ENCODE measurements around the gene HOXD4. TPM values are rescaled to one million over a fixed set of nuclear protein-coding genes. Genes with fewer than 3 reads are reported as not detected.

HOXD4 gene
- polyA plus RNA-seq, 1 of the 3 experiments (the other 2 are of a cell fraction): 1.0 TPM

DNA sequence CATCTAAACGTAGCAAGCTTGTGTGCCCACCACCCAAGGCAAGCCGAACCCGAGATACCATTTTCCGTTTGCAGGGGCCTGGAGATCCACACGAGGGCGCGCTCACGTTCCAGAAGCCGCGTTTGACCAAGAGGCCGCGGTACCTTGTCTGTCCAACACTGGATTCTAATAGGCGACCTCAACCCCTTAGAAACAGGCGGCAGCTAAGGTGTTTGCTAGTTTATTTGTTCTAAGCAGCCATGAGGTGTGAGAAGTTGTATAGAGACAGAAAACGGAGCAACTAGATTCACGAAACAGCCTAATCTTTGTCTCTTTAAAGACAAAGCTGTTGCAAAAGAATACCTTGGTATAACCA lies 40.1 kb upstream of the HOXD4 start (continued):
- TF ChIP-seq, protein P1, sequence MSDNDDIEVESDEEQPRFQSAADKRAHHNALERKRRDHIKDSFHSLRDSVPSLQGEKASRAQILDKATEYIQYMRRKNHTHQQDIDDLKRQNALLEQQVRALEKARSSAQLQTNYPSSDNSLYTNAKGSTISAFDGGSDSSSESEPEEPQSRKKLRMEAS (IDR thresholded peaks at IDR 0.05; ENCODE audit: low read depth): no peak
- no peak for TF ChIP-seq FOXJ3 (CRISPR knock-in tag; IDR thresholded peaks at IDR 0.05)
- no peak for TF ChIP-seq ELF1 (IDR thresholded peaks at IDR 0.05)
- TF ChIP-seq, protein P2, sequence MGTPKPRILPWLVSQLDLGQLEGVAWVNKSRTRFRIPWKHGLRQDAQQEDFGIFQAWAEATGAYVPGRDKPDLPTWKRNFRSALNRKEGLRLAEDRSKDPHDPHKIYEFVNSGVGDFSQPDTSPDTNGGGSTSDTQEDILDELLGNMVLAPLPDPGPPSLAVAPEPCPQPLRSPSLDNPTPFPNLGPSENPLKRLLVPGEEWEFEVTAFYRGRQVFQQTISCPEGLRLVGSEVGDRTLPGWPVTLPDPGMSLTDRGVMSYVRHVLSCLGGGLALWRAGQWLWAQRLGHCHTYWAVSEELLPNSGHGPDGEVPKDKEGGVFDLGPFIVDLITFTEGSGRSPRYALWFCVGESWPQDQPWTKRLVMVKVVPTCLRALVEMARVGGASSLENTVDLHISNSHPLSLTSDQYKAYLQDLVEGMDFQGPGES (IDR thresholded peaks at IDR 0.05; ENCODE audit: low read depth, low read length): no peak
- no peak for TF ChIP-seq MXI1 (IDR thresholded peaks at IDR 0.05; ENCODE audit: low read depth, low read length)
- TF ChIP-seq, protein P3, sequence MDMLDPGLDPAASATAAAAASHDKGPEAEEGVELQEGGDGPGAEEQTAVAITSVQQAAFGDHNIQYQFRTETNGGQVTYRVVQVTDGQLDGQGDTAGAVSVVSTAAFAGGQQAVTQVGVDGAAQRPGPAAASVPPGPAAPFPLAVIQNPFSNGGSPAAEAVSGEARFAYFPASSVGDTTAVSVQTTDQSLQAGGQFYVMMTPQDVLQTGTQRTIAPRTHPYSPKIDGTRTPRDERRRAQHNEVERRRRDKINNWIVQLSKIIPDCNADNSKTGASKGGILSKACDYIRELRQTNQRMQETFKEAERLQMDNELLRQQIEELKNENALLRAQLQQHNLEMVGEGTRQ (IDR thresholded peaks at IDR 0.05; ENCODE audit: borderline replicate concordance, low read depth, low read length): no peak
- peak; percentile 29 for TF ChIP-seq CHD2 (IDR thresholded peaks at IDR 0.05; ENCODE audit: low read length, partially characterized antibody)

DNA sequence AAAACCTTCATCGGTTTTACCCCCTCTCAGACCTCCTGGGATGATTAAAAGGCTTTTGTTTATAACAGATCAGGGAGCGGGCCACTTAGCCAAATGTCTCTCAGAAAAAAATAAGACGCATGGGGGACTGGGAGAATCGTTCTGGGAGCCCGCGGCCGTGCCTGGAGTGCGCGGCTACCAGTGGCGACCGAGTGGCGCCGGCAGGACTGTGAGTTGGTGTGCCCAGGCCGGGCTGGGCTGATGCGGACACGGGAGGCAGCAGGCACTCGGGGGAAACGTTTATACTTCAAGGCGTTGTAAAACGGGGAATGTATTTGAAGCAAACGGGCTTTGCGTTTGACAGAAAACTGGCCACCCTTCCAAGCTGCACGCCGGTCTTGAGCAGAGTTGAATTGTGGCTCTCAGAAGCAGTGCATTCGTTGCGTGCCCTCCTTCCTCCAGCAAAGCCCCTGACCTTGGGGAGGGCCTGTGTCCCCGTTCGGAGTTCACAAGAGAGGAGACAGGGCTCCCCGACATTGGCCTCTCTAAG lies 39.4 kb upstream of the HOXD4 start:
- Histone ChIP-seq H3K27ac (ENCODE audit: low read depth in 2 of 2, low read length in 1 of 2) (no peak overlapping the region), H3K79me2 (ENCODE audit: insufficient read depth) (no peaks in the 10 kb centered on the region), H3K9ac (no peak overlapping the region), H3K9me2 (no peaks in the 10 kb centered on the region), H3K36me3 (replicated peaks in 1 of 2; ENCODE audit: control insufficient read depth in 1 of 2, insufficient read depth in 2 of 2, low read length in 1 of 2) (no peaks in the 10 kb centered on the region), H3K4me3 (ENCODE audit: low read depth in 2 of 2, low read length in 1 of 2) (no peak overlapping the region), H3K4me2 (no peak overlapping the region; the same call in 1 of the 2 replicates), H3K27me3 (ENCODE audit: insufficient read depth) (peaks cover 67% of the 10 kb centered on the region), H3K9me3 (no peaks in the 10 kb centered on the region), H3F3A (replicated peaks; ENCODE audit: insufficient read depth) (peaks cover 3% of the 10 kb centered on the region), H3K4me1 (ENCODE audit: control insufficient read depth in 1 of 2, insufficient read depth in 2 of 2, low read depth in 1 of 2, low read length in 1 of 2) (peaks cover 0 to 6% of the 10 kb centered on the region in 2 experiments; a peak in 2 of 4 replicates), H2AFZ (ENCODE audit: low read depth) (no peak overlapping the region), H4K20me1 (ENCODE audit: insufficient read depth) (no peaks in the 10 kb centered on the region)
- ChIA-PET CTCF (interaction anchor here (0.5 to 17.7 kb wide), 32 partner anchors 10 to 1084 kb away, joined by 3 to 264 read pairs (median 6); partner anchors contain the start of genes EVX2, HOXD12, HOXD13 and HOXD9), POLR2A (interaction anchor here (1.1 kb wide), 1 partner anchor 525 kb away, joined by 4 read pairs; no protein-coding TSS in a partner anchor)
- no peak for TF ChIP-seq FOXM1 (IDR thresholded peaks at IDR 0.05; ENCODE audit: low read depth)
- TF ChIP-seq NFIC (IDR thresholded peaks at IDR 0.05; ENCODE audit: borderline replicate concordance): no peak
- TF ChIP-seq, protein P4, sequence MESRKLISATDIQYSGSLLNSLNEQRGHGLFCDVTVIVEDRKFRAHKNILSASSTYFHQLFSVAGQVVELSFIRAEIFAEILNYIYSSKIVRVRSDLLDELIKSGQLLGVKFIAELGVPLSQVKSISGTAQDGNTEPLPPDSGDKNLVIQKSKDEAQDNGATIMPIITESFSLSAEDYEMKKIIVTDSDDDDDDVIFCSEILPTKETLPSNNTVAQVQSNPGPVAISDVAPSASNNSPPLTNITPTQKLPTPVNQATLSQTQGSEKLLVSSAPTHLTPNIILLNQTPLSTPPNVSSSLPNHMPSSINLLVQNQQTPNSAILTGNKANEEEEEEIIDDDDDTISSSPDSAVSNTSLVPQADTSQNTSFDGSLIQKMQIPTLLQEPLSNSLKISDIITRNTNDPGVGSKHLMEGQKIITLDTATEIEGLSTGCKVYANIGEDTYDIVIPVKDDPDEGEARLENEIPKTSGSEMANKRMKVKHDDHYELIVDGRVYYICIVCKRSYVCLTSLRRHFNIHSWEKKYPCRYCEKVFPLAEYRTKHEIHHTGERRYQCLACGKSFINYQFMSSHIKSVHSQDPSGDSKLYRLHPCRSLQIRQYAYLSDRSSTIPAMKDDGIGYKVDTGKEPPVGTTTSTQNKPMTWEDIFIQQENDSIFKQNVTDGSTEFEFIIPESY (IDR thresholded peaks at IDR 0.05; ENCODE audit: borderline replicate concordance, low read depth): no peak
- no peak for TF ChIP-seq GABPA (IDR thresholded peaks at IDR 0.05; ENCODE audit: low read depth)
- TF ChIP-seq, protein P3 (IDR thresholded peaks at IDR 0.05; ENCODE audit: borderline replicate concordance, low read depth, low read length): no peak
- TF ChIP-seq GATA2 (CRISPR knock-in tag; IDR thresholded peaks at IDR 0.05): no peak
- no peak for TF ChIP-seq TEAD4 (IDR thresholded peaks at IDR 0.05; ENCODE audit: borderline replicate concordance, insufficient read depth)
- TF ChIP-seq FOXJ3 (CRISPR knock-in tag; IDR thresholded peaks at IDR 0.05): no peak
- no peak for TF ChIP-seq TAF1 (IDR thresholded peaks at IDR 0.05; ENCODE audit: borderline replicate concordance, low read depth, low read length)
- no peak for TF ChIP-seq RCOR1 (IDR thresholded peaks at IDR 0.05; ENCODE audit: low read length)
- TF ChIP-seq EP300 (IDR thresholded peaks at IDR 0.05; ENCODE audit: borderline replicate concordance in 1 of 2, low read depth in 1 of 2, low read length in 1 of 2): no peak
- TF ChIP-seq, protein P5, sequence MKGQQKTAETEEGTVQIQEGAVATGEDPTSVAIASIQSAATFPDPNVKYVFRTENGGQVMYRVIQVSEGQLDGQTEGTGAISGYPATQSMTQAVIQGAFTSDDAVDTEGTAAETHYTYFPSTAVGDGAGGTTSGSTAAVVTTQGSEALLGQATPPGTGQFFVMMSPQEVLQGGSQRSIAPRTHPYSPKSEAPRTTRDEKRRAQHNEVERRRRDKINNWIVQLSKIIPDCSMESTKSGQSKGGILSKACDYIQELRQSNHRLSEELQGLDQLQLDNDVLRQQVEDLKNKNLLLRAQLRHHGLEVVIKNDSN (IDR thresholded peaks at IDR 0.05; ENCODE audit: borderline replicate concordance, low read depth): no peak
- no peak for TF ChIP-seq YY1 (IDR thresholded peaks at IDR 0.05; ENCODE audit: low read depth)
- TF ChIP-seq EZH2phosphoT487 (IDR thresholded peaks at IDR 0.05; ENCODE audit: borderline replicate concordance, low read depth): no peak
- TF ChIP-seq POLR2AphosphoS5 (IDR thresholded peaks at IDR 0.05; ENCODE audit: low read depth, low read length): no peak
- TF ChIP-seq MXI1 (IDR thresholded peaks at IDR 0.05; ENCODE audit: low read depth, low read length): no peak
- TF ChIP-seq, protein P6, sequence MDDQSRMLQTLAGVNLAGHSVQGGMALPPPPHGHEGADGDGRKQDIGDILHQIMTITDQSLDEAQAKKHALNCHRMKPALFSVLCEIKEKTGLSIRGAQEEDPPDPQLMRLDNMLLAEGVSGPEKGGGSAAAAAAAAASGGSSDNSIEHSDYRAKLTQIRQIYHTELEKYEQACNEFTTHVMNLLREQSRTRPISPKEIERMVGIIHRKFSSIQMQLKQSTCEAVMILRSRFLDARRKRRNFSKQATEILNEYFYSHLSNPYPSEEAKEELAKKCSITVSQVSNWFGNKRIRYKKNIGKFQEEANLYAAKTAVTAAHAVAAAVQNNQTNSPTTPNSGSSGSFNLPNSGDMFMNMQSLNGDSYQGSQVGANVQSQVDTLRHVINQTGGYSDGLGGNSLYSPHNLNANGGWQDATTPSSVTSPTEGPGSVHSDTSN (IDR thresholded peaks at IDR 0.05): no peak
- TF ChIP-seq JUND (IDR thresholded peaks at IDR 0.05): no peak
- no peak for TF ChIP-seq SIN3A (IDR thresholded peaks at IDR 0.05; ENCODE audit: borderline replicate concordance, low read depth, low read length)
- no peak for TF ChIP-seq ELF1 (IDR thresholded peaks at IDR 0.05)
- no peak for DNase-seq
- WGBS (ENCODE audit: low lambda C conversion rate): 49% methylated on average over 22 of the region's 29 CpGs

All from SK-N-SH (cell line).